DOHH2 (cell line): ENCODE data around the gene GTPBP8.

Experiments used
- H3F3A ChIP-seq: fragments of 200-600 bp; sonication (generic), shearing (Covaris generic); 2 replicates; pipeline ENCODE4 v1.6.0; 2016; ENCODE audit warnings: antibody characterized with exemption, mild to moderate bottlenecking; ENCODE audit not compliant: control insufficient read depth, insufficient read depth
- H3K27ac ChIP-seq: fragments of 200-600 bp; sonication (generic); 2 replicates; pipeline ENCODE4 v1.5.1; 2014; ENCODE audit warnings: low read depth, mild to moderate bottlenecking, low read length, moderate library complexity
- H3K27me3 ChIP-seq: fragments of 200-600 bp; sonication (generic); 2 replicates; pipeline ENCODE4 v1.6.1; 2014; ENCODE audit warnings: mild to moderate bottlenecking, low read length, mixed read lengths; ENCODE audit not compliant: control insufficient read depth
- H3K36me3 ChIP-seq: fragments of 200-600 bp; sonication (generic); 2 replicates; pipeline ENCODE4 v1.6.1; 2014; ENCODE audit warnings: mild to moderate bottlenecking, low read length, moderate library complexity, mixed read lengths; ENCODE audit not compliant: control insufficient read depth
- H3K4me1 ChIP-seq: fragments of 200-600 bp; sonication (generic); 2 replicates; pipeline ENCODE4 v1.6.1; 2014; ENCODE audit warnings: mild to moderate bottlenecking, low read length, mixed read lengths; ENCODE audit not compliant: control insufficient read depth
- H3K4me2 ChIP-seq: fragments of 200-600 bp; sonication (generic); 2 replicates; pipeline ENCODE4 v1.6.0; 2014; ENCODE audit warnings: mild to moderate bottlenecking, low read length, moderate library complexity
- H3K4me3 ChIP-seq: fragments of 200-600 bp; sonication (generic); 2 replicates; pipeline ENCODE4 v1.5.1; 2014; ENCODE audit warnings: mild to moderate bottlenecking, low read length, mixed read lengths
- H3K79me2 ChIP-seq: fragments of 200-600 bp; sonication (generic); 2 replicates; pipeline ENCODE4 v1.6.1; 2014; ENCODE audit warnings: mild to moderate bottlenecking, low read length, mixed read lengths; ENCODE audit not compliant: control insufficient read depth
- H3K9me2 ChIP-seq: fragments of 200-600 bp; sonication (generic); replicated peaks from 2 replicates; pipeline ENCODE4 v1.6.1; 2014; ENCODE audit warnings: mild to moderate bottlenecking, low read length, mixed read lengths; ENCODE audit not compliant: control insufficient read depth
- H3K9me3 ChIP-seq: fragments of 200-600 bp; sonication (generic); 2 replicates; pipeline ENCODE4 v1.6.1; 2014; ENCODE audit warnings: antibody characterized with exemption, low read length, mixed read lengths; ENCODE audit not compliant: control insufficient read depth, insufficient read depth
- H4K20me1 ChIP-seq: fragments of 200-600 bp; sonication (generic); 2 replicates; pipeline ENCODE4 v1.6.0; 2014; ENCODE audit warnings: low read depth, mild to moderate bottlenecking, antibody characterized with exemption, low read length, moderate library complexity; ENCODE audit not compliant: control insufficient read depth, insufficient read depth
- EZH2phosphoT487 ChIP-seq: fragments of 200-600 bp; sonication (generic); IDR thresholded peaks from 2 replicates; pipeline ENCODE4 v1.6.1; 2017; ENCODE audit warnings: borderline replicate concordance, mild to moderate bottlenecking, antibody characterized with exemption, low read length, moderate library complexity, mixed read lengths
- TF ChIP-seq, protein P1 (sequence below): fragments of 200-600 bp; sonication (generic); IDR thresholded peaks from one replicate; pipeline ENCODE4 v1.5.1; 2014; ENCODE audit warnings: antibody characterized with exemption, mild to moderate bottlenecking, low read depth, low read length; ENCODE audit not compliant: poor library complexity, severe bottlenecking

Gene GTPBP8

DNA sequence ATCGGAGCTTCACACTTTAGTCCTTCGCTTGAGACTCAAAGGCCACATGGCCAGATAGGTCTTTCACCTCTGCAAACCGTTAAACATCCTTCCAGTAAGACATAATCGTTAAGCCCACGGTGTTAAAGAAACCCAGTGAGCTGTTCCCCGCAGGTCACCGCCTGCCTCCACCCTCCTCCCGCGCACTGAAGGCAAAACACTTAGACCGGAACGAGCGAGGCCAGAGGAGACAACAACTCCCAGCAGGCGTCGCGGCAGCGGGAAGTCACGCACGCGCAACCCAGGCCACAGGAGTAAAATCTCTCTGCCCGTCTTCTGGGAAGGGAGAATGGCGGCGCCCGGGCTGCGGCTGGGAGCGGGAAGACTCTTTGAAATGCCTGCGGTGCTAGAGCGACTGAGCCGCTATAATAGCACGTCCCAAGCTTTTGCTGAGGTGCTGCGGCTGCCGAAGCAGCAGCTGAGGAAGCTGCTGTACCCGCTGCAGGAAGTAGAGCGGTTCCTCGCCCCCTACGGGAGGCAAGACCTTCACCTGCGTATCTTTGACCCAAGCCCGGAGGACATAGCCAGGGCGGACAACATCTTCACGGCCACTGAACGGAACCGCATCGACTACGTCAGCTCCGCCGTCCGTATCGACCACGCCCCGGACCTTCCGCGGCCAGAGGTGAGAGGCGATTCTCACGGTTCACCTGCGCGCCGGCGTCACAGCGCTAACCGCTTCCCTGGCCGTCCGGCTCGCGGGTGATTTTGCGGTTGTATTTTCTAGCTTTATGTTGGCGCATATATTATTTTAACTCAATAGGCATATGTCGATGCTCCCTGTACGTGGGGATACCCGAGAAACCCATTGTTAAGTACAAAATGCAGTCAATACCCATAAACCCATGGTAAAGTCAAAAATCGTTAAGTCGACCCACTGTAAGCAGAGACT is at the start of gene GTPBP8:
Gene GTPBP8 (plus strand): TSS at position 313 of the 931 bp plus-strand sequence. CDS start 16 bp downstream, at position 329.
- peaks cover 7% of the 10 kb centered on the region for H3K36me3 ChIP-seq
- peak within 1 kb of the TSS; percentile 77 for H3K27ac ChIP-seq
- H4K20me1 ChIP-seq: no peaks in the 10 kb centered on the region
- H3K79me2 ChIP-seq: peaks cover 38% of the 10 kb centered on the region
- TF ChIP-seq, protein P1, sequence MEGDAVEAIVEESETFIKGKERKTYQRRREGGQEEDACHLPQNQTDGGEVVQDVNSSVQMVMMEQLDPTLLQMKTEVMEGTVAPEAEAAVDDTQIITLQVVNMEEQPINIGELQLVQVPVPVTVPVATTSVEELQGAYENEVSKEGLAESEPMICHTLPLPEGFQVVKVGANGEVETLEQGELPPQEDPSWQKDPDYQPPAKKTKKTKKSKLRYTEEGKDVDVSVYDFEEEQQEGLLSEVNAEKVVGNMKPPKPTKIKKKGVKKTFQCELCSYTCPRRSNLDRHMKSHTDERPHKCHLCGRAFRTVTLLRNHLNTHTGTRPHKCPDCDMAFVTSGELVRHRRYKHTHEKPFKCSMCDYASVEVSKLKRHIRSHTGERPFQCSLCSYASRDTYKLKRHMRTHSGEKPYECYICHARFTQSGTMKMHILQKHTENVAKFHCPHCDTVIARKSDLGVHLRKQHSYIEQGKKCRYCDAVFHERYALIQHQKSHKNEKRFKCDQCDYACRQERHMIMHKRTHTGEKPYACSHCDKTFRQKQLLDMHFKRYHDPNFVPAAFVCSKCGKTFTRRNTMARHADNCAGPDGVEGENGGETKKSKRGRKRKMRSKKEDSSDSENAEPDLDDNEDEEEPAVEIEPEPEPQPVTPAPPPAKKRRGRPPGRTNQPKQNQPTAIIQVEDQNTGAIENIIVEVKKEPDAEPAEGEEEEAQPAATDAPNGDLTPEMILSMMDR: no peak
- no peak for TF ChIP-seq EZH2phosphoT487
- peaks cover 35% of the 10 kb centered on the region for H3K4me1 ChIP-seq
- no peaks in the 10 kb centered on the region for H3K9me2 ChIP-seq
- H3F3A ChIP-seq: peaks cover 10% of the 10 kb centered on the region
- H3K4me2 ChIP-seq: peak within 1 kb of the TSS; percentile 94
- H3K4me3 ChIP-seq: peak within 1 kb of the TSS; percentile 98
- no peaks in the 10 kb centered on the region for H3K27me3 ChIP-seq
- H3K9me3 ChIP-seq: no peaks in the 10 kb centered on the region

DNA sequence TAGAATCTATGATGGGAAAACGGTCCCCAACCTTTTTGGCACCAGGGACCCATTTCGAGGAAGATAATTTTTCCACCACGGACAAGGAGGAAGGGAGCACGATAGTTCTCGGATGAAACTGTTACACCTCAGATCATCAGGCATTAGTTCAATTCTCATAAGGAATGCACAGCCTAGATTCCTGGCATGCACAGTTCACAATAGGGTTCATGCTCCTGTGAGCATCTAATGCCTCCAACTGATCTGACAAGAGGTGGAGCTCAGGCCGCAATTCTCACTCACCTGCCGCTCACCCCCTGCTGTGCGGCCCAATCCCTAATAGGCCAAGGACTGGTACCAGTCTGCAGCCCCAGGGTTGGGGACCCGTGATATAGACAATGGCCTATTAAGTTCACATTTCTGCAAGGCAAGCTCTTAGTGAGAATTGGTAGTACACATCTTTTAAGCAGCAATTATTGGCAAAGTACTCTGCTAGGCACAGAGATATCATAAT is 42.4 kb upstream of the GTPBP8 start:
- no peaks in the 10 kb centered on the region for H3K36me3 ChIP-seq
- no peaks in the 10 kb centered on the region for H3K27me3 ChIP-seq
- no peak overlapping the region for H3K27ac ChIP-seq
- no peaks in the 10 kb centered on the region for H3K4me1 ChIP-seq
- TF ChIP-seq, protein P1: no peak
- TF ChIP-seq EZH2phosphoT487: no peak
- no peaks in the 10 kb centered on the region for H3K9me2 ChIP-seq
- no peaks in the 10 kb centered on the region for H3K9me3 ChIP-seq
- H3K79me2 ChIP-seq: no peaks in the 10 kb centered on the region
- H3K4me3 ChIP-seq: no peak overlapping the region
- H3F3A ChIP-seq: no peaks in the 10 kb centered on the region
- H4K20me1 ChIP-seq: no peaks in the 10 kb centered on the region
- H3K4me2 ChIP-seq: no peak overlapping the region

DNA sequence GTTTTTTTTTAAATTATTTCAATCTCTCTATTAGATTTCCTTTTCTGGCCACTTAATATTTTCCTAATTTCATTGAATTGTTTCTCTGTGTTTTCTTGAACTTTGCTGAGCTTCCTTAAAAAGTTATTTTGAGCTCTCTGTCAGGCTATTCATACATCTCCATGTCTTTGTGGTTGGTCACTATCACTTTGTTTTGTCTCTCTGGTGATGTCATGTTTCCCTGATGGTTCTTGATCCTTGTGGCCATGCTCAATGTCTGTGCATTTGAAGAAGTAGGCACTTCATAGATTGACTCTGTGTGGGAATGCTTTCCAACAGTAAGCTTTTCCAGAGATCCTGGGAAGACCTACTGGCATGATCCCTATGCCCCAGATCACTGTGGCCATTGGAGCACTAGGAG is 34.4 kb upstream of the GTPBP8 start:
- no peaks in the 10 kb centered on the region for H3K36me3 ChIP-seq
- no peak overlapping the region for H3K4me2 ChIP-seq
- H3K27ac ChIP-seq: no peak overlapping the region
- H3K9me3 ChIP-seq: no peaks in the 10 kb centered on the region
- H3K27me3 ChIP-seq: no peaks in the 10 kb centered on the region
- H3K4me3 ChIP-seq: no peak overlapping the region
- H3F3A ChIP-seq: no peaks in the 10 kb centered on the region
- no peaks in the 10 kb centered on the region for H4K20me1 ChIP-seq
- no peaks in the 10 kb centered on the region for H3K79me2 ChIP-seq
- H3K4me1 ChIP-seq: 0 out of 2 replicates have a peak, but pooled peaks cover 5% of the 10 kb centered on the region
- H3K9me2 ChIP-seq: no peaks in the 10 kb centered on the region
- TF ChIP-seq EZH2phosphoT487: no peak
- TF ChIP-seq, protein P1: no peak
